HG03442 (cell line): Measurements from ENCODE around the gene SLC2A1.

Source experiments
- ATAC-seq: cut with Tn5 transposase; IDR thresholded peaks from one replicate; pipeline ENCODE4 v1.9.1; 2021; ENCODE audit warnings: mild to moderate bottlenecking, moderate library complexity; ENCODE audit not compliant: unreplicated experiment

SLC2A1 gene

DNA sequence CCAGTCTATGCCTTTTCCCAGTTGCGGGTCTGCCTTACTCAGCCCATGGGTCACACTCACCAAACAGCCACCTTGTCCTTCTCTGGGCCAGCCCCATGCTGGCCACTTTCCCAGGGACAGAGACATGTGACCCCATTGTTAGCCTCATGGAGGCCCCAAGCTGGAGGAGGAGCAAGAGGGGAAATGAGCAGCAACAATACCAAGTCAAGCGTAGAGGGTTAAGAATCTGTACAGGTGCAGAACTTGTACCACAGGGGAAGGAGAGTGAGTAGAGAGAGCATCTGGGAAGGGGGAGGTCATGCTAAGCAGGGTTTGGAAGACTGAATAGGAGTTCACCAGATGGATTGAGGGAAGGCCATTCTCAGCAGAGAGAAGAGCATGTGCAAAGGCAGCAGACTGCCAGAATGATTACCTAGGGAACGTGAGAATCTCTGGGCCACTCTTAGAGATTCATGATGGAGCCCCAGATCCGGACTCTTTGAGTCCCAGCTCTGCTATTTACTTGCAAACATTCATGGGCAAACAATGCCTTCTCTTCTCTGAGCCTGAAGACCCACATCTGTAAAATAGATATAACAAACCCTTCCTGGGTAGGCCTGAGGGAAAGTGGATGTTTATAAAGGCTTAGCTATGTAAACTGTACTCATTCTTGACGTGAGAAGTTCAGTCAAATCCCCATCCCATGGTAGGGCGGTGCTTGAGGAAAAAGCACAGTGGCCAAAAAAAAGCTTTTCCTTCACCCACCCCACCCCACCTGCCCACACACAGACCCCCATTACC lies 2.8 kb upstream of the SLC2A1 start:
- no peak for ATAC-seq

DNA sequence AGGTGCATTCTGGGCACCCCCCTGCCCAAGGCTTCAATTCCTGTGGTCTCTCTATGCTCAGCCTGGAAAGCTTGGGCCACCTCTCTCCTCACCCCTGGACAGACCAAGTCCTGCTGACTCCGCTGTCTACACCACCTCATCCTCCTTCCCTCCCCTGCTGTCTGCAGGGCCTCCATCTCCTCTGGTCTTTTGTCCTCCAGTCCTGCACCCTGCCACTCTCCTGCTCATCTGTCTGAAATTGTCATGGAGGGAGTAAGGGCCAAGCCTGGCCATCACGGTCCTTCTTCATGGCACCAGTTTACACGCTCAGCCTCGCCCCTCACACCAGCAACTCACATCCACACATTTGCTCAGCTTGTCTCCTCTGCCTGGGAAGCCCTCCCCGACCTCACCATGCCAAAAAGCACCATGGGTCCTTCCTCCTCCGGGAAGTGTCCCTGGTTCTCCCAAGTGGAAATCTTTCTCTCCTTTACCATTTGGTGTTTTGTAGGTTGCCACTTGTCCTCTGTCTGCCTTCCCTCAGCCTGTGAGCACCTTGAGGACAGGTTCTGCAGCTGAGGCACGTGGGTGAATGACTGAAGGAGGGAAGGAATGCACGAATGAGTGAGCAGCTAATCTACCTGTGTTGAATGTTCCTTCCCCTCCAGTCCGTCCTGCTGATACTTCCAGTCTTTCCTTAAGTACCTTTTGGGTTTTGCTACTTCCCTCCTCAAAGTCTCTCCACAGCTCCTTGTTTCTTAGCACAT lies 2.1 kb upstream of the SLC2A1 start:
- no peak for ATAC-seq

DNA sequence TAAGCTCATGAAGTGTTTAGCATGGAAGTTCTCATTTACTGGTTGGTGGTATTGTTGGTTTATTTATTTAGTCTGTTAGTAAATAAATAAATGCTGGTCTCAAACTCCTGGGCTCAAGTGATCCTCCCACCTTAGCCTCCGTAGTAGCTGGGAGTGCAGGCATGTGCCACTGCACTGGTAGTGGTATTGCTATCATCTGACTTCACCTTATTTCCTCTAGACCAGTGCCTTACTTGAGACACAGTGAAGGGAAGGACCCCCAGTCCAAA lies 1.4 kb upstream of the SLC2A1 start:
- no peak for ATAC-seq

DNA sequence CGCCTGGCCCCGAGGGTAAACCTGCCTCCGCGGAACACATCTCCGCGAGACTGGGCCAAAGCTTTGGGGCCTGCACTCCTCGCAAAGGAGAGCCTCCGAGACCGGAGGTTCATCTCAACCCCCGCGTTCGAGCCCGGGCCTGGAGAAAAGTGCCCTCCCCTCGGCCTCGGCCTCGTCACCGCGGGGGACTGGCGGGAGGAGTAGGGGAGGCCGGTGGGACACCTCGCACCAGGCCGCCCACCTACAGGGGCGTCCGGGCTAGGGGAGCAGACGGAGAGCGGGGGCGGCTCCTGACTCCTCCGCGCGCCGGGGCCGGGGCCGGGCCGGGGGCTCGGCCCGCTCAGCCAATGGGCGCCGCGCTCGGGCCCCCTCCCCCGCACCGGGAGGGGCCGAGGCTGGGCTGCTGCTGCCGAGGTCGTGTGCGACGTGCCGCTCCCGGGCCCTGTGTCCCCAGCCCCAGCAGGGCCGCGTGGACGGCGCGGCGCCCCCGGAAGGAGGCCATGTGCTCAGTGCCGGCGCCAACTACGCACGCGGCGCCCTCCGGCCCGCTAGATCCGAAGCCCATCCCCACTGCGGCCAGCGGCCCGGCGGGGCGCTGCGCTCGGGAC lies 684 bp downstream of the SLC2A1 start:
- peak; percentile 52 for ATAC-seq

DNA sequence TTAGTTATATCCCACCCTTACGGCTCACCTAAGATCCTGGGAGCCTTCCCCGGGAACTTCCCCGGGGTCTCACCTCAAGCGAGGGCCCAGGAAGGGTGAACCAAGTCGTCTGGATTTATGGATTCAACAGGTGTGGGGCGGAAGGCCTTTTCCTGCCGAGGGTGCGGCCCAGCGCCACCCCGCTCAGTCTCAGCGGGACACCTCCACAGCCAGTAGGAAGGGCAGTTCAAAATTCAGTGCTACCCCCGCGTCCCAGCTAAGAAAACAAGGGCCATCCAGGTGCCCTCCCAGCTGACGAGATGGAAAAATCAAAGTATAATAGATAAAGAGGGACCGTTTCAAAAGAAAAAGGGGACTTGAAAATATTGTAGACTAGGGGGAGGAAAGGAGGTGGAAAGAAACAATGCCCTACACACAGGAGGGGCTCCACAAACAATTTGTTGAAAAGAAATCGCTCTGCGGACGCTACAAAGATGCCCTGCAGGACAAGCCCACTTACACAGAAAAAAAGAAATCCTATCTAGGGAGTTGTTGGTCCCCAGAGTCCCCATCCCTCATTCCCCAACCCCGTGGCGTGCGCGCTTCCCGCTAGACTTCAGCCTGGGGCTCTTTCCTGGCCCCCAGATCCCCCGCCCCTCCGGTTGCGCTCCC lies 1.3 kb downstream of the SLC2A1 start:
- ATAC-seq: no peak

DNA sequence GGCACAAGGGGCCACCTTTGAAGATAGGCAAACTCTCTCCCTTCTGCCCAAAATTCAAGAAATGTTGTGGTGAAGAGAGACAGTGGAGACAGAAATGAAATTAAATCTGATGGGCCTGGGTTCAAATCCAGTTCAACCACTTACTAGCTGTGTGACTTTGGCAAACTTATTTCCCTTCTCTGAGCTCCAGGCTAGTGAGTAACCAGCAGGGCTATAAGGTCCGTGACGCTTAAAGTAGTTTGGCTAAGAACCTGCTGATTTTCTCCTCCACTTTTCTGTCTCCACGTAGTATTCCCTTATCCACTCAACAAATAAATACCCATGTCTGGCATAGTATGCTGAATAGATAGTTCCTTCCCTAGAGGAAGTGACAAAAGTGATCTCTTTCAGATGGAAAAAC lies 1.9 kb downstream of the SLC2A1 start:
- ATAC-seq: no peak

DNA sequence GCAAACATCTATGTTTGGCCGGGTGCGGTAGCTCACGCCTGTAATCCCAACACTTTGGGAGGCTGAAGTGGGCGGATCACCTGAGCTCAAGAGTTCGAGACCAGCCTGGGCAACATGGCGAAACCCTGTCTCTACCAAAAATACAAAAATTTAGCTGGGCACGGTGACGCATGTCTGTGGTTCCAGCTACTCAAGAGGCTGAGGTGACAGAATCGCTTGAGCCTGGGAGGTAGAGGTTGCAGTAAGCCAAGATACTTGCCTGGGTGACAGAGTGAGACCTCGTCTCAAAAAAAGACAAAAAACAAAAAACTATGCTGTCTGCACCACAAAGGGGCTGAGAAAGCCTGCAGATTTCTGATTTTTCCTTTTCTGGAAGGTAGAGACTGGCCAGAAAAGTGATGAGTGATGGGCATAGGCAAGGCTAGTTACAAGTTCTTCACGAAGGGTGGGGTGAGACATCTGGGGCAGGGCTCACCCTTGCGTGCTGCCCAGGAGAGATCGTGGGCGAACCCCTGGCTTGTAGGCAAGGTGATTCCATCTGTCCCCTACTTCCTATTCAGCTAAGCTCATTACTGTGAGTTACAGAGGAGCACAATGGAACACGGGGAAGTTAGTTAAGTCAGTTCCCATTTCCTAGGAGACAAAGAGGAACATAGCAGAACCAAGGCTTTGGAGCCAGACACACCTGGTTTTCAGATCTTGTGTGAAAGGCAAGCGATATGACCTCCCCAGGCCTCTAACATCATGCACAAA lies 3.2 kb downstream of the SLC2A1 start:
- ATAC-seq: no peak

DNA sequence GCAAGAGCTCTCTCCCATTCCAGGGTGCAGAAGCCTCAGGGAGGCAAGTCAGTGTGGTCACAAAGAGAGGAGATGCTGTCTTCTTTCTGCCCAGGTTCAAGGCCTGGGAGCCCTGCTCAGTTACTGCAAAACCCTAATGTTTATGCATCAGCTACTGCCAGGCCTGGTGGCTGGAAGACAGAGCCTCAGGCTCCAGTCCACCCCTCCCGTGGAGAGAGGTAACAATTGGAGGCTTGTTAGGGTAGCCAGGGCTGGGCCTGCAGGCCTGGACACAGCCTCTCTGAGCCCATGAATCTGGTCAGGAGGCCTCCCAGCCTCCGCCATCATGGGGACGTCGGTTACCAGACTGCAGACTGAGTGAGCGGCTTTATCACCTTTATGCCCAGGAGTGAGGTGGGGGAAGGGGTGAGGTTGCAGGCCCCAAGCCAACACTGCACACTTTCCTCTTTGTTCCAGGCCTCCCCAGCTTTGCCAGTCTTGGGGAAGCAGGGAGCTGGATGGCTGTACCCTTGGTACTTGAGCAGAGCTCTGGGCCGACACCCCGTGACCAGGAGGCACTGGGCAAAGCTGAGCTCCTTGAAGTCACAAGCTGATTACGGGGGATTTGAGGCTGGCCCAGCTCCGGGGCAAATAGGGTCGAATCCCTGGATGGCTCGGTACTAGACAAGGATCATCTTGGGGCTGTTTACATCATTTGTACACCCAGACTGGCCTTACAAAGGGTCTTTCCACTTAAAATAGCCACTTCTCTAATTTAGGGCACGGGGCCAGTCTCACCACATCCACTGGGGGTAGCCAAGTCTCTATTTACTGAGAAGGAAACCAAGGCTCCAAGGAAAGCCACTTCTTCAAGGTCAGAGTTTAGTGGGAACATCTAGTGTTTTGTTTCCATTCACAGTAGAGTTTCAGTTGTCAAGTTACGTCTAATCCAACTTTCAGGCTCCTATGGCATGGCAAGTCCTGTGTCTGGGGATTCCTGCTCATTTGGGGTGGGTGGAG lies 5.2 kb downstream of the SLC2A1 start:
- no peak for ATAC-seq

DNA sequence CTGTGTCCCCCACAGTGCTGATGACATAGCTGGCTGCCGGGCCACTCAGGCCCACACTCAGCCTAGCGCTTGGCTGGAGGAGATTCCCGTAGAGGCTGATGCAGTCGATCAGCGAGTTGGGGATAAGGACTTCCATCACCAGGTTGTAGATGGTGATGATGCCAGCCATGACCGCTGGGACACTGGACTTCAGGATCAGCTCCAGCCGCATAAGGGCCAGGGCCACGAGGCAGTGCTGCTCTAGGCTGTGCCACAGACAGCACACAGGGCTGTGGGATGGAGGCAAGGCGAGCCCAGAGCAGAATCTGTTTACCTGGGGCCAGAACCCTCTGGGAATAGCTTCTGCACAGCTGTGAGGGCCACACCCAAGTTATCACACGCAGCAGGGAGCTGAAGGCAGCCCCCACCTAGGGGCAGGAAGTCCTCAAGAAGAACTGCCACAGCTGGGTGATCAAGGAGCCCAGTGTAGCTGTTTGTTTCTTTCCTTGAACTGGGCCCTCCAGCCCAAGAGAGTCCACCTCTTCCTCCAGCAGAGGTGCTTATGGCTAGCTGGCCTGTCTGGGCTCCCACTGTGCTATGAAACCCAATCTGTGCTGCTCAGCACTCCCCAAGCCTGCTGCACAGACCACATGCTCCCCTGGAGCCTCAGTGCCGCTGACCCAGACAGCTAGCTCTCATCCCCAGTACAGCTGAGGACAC lies 6.2 kb downstream of the SLC2A1 start:
- no peak for ATAC-seq

DNA sequence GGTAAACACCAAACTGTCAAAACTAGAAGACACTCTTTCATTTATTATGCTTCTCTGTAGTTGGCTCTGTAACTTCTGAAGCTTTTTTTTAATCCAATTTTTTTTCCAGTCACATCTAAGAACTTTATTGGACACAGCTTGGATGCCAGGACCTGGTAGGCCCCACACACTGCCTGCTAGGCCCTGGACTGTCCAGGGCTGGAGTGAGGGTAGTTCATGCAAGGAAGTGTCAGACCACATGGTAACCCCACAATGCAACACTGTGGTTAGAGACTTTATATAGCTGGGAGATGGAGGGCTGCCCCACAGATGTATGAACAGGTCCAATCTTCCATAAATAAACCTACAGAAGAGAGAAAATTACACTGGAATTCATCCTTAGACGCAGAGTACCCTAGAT lies 7.1 kb downstream of the SLC2A1 start:
- ATAC-seq: no peak

DNA sequence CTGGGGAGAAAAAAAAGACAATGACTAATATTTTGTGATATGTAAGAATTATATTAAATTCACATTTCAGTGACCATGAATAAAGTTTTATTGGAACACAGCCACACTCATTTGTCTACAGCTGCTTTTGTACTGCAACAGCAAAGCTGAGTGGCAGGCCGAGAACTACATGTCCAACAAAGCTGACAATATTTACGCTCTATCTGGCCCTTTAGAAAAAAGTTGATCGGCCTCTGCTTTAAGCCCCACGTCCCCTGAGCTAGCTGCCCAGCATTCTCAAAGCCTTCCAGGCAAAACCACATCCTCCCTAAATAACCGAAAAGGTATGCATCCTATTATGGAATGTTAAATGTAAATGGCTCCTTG lies 8.6 kb downstream of the SLC2A1 start:
- ATAC-seq: no peak

DNA sequence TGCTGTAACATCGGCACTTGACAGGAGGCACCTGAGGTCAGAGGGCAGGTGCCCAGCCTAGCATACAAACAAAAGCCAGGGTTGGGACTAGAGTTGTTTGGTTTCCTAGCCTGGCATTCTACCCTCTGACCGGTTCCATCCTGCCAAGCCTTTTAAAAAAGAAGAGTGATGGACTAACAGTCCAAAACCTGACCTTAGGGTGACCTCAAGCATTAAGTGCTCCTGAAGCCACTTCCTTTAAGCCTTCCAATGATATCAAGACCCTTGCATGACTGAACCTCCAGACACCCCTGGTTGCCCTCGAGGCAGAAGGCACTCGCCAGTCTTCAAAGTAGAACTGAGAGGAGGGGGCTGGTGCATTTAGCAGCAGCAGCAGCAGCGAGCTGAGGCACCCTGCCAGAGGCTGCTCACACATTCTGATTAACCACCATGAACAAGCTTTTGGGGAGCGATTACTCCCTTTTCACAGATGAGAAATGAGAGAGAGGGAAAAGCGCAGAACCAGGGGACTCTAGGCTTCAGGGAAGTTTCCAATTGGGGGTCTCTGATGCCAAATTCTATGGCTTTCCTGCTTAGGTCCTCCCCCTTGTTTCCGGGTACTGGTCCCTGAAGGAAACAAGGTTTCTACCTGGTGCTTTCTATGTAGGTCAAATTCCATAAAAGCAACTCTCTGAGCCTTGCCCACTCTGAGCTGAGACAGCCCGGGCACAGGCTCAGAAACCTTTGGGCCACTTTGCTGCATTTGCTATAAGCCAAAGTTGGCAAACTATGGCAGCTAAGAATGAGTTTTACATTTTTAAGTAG lies 9.2 kb downstream of the SLC2A1 start:
- ATAC-seq: no peak

DNA sequence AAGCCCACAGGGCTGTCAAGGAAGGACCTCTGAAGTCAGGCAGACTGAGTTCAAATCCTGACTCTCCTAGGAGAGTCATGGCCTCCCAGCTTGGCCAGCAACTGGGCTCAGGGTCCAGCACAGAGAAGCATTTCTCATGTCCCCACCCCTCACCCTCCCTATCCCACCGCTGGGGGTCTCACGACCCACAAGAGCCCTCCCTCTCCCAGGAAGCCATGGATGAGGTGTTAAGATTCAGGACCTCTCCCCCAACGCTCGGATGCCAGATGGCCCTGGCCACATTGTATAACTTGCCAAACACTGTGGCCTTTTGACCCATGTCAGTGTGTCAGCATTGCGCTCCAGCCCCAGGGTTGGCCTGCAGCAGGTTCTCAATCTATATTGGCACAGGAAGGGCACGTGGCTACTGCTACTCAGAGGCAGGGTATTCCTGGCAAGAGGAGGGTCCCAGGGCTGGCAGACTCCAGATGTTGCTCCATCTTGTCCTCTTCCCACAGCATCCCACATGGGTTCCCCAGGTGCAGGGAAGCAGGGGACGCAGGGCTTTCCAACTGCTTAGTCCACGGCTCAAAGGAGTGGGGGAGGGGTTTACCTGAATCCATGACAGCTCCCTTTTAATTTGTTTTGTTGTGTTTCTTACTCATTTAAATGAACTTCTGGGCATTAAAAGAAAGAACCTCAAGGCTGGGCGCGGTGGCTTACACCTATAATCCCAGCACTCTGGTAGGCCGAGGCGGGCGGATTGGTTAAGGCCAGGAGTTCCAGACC lies 10.5 kb downstream of the SLC2A1 start:
- ATAC-seq: no peak

DNA sequence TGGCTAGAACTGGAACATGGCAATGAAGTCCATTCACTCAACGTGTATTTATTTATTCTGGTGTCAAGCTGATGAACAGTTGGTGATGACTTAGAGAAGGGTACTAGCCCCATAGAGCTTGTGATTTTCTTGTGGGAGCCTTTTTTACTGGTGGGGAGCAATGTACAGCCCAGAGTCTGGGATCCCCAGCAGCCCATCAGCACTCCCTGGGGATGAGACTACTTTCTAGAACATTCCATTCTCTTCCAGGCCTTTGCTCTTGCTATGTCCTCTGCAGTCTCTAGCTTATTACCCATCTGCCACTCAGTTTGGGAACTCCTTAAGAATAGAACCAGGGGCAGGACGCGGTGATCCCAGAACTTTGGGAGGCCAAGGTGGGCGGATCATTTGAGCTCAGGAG lies 11.6 kb downstream of the SLC2A1 start:
- no peak for ATAC-seq

DNA sequence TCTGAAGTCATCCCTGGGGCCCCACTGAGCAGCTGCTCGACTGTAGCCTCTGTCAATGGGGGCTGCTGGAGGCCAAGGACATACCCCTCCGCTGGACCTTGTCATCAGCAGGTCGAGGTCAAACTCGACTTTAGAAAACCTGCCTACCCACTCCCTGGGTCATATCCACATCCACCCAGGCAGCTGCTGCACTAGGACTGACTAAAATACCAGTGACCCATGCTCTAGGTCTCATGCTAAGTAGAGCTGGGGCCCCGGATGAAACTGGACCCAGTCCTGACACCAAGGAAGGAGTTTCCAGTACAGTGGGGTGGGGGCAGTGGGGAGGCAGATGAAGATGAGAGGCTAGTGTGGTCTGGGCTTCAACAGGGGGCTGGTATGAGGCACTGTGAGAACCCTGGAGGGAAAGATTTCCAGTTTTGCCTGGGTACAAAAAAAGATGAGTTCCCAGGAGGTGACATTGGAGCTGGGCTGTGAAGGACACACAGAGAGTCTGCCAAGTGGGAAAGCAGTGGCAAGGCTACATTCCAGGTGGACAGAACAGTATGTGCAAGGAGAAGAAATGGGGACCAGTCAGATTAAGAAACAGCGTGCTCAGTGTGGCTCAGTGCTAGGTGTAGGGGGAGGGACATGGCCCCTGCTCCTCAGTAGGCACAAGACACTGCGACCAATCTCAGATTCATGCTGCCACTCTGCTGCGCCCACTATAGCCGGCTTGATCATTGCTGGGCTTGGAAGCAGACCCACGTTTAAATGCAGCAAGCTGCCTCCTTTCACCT lies 12.4 kb downstream of the SLC2A1 start:
- no peak for ATAC-seq

DNA sequence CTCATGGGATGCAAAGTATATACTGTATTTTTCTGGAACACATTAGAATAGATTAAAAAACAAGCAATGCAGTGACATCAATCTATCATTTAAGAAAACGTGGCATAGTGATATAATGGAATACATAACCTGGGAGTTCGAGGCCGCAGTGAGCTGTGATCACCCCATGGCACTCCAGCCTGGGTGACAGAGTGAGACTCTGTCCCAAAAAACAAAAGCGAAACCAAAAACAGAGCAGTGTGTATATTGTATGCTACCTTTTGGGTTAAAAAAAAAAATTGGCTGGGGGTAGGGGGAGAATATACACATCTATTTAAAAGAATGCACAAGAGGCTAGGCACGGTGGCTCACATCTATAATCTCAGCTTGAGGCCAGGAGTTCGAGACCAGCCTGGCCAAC lies 13.5 kb downstream of the SLC2A1 start:
- no peak for ATAC-seq
